K562 (cell line): ENCODE results near the gene GMEB2. TPM values are rescaled to one million over a fixed set of nuclear protein-coding genes. Genes with fewer than 3 reads are reported as not detected.

ENCODE experiments used
- BRD9 ChIP-seq: fragments of 450-650 bp; IDR thresholded peaks from 2 replicates; pipeline ENCODE4 v1.6.1; 2018; ENCODE audit warnings: low read depth; ENCODE audit not compliant: partially characterized antibody
- EGR1 ChIP-seq: fragments of 450-650 bp; conservative IDR thresholded peaks from 2 replicates; pipeline ENCODE4 v1.6.1; 2017; ENCODE audit warnings: mild to moderate bottlenecking
- ETV6 ChIP-seq, 3 experiments: fragments of 150-350 bp in 1 of 3; sonication (generic) in 1 of 3; formaldehyde crosslinking in 1 of 3; IDR thresholded peaks; 2 replicates each; pipeline versions ENCODE4 v1.6.1 to v1.8.0; 2014 to 2022; ENCODE audit warnings: borderline replicate concordance in 2 of 3, low read depth in 2 of 3, antibody characterized with exemption in 1 of 3, low read length in 1 of 3, mild to moderate bottlenecking in 1 of 3, missing genetic modification reagents in 1 of 3
- FOXP1 ChIP-seq: sonication (generic); formaldehyde crosslinking; IDR thresholded peaks from 2 replicates; pipeline ENCODE4 v1.8.0; 2022; ENCODE audit warnings: mild to moderate bottlenecking, missing genetic modification reagents
- GATAD2B ChIP-seq: fragments of 450-650 bp; IDR thresholded peaks from 2 replicates; pipeline ENCODE4 v1.6.1; 2017; ENCODE audit warnings: mild to moderate bottlenecking, borderline replicate concordance
- GMEB1 ChIP-seq: fragments of 250-450 bp; sonication (Bioruptor Pico); IDR thresholded peaks from 2 replicates; pipeline ENCODE4 v1.4.0; 2020; ENCODE audit warnings: mild to moderate bottlenecking
- JUNB ChIP-seq: fragments of 450-650 bp; formaldehyde crosslinking; conservative IDR thresholded peaks from 2 replicates; pipeline ENCODE4 v1.4.0; 2020; ENCODE audit warnings: mild to moderate bottlenecking
- NFATC3 ChIP-seq: fragments of 450-650 bp; IDR thresholded peaks from 2 replicates; pipeline ENCODE4 v1.6.1; 2017; ENCODE audit warnings: mild to moderate bottlenecking
- POLR2G ChIP-seq: fragments of 200-400 bp; formaldehyde crosslinking; IDR thresholded peaks from 2 replicates; pipeline ENCODE4 v1.6.1; 2017; ENCODE audit warnings: low read depth, mild to moderate bottlenecking, antibody characterized with exemption, low read length, moderate library complexity
- SFPQ ChIP-seq: fragments of 200-400 bp; formaldehyde crosslinking; IDR thresholded peaks from 2 replicates; pipeline ENCODE4 v1.6.1; 2017; ENCODE audit warnings: mild to moderate bottlenecking, low read depth, low read length, moderate library complexity
- SIN3B ChIP-seq: fragments of 450-650 bp; IDR thresholded peaks from 2 replicates; pipeline ENCODE4 v1.6.1; 2017; ENCODE audit warnings: low read depth, mild to moderate bottlenecking, moderate library complexity
- ZHX1 ChIP-seq: fragments of 150-350 bp; conservative IDR thresholded peaks from 2 replicates; pipeline ENCODE4 v1.6.1; 2014; ENCODE audit warnings: low read length
- ZNF12 ChIP-seq: sonication (generic); formaldehyde crosslinking; IDR thresholded peaks from 2 replicates; pipeline ENCODE4 v1.4.0; 2020; ENCODE audit warnings: mild to moderate bottlenecking, missing genetic modification reagents
- ZNF175 ChIP-seq: fragments of 200-800 bp; sonication (Bioruptor generic); IDR thresholded peaks from 2 replicates; pipeline ENCODE4 v1.6.1; 2016; ENCODE audit warnings: low read depth, mild to moderate bottlenecking, missing genetic modification characterization, missing compliant biosample characterization
- ZNF512 ChIP-seq: IDR thresholded peaks from 2 replicates; pipeline ENCODE4 v1.6.1; 2016; ENCODE audit warnings: missing genetic modification characterization, missing compliant biosample characterization
- polyA plus RNA-seq, 8 experiments: library from polyadenylated mRNA; depleted of rRNA in 4 of 8; stranded (reverse) in 5 of 8; unstranded in 3 of 8; fragments of >200 nt; fragmentation: Nextera tagmentation in 2 of 8; fragmentation: Illumina TruSeq in 1 of 8; extraction: Ambion mirVana in 2 of 8; extraction: Trizol in 1 of 8; gene quantifications; 2 replicates each; pipeline versions ENCODE4 v1.2.1 to v1.2.3, GENCODE V29; 2011 to 2014; ENCODE audit warnings: inconsistent platforms in 1 of 8, missing spikeins in 1 of 8
- total RNA-seq, 7 experiments: library from RNA; depleted of rRNA in 6 of 7; stranded (reverse); fragments of >200 nt in 6 of 7; fragmentation: Illumina TruSeq in 2 of 7; extraction: Trizol in 2 of 7; gene quantifications; 2 replicates each; pipeline versions ENCODE4 v1.2.1 to v1.2.3, GENCODE V29; 2011 to 2021; ENCODE audit warnings: low replicate concordance in 1 of 7
- TF ChIP-seq, protein P1 (sequence below), 2 experiments: fragments of 450-650 bp; conservative IDR thresholded peaks; 2 replicates each; pipeline ENCODE4 v1.6.1; 2017; ENCODE audit warnings: mild to moderate bottlenecking in 2 of 2, moderate library complexity in 2 of 2

The GMEB2 gene
- total and polyA plus RNA-seq, 9 of the 15 experiments (the other 6 are each of a cell fraction or from before 2014, with no cell fraction given) = 0.03 to 13.9 (median 6.3) TPM

GRCh38 chr20:63628246-63628975 is 1.5 kb upstream of the GMEB2 start (continued):
- TF ChIP-seq, protein P1, sequence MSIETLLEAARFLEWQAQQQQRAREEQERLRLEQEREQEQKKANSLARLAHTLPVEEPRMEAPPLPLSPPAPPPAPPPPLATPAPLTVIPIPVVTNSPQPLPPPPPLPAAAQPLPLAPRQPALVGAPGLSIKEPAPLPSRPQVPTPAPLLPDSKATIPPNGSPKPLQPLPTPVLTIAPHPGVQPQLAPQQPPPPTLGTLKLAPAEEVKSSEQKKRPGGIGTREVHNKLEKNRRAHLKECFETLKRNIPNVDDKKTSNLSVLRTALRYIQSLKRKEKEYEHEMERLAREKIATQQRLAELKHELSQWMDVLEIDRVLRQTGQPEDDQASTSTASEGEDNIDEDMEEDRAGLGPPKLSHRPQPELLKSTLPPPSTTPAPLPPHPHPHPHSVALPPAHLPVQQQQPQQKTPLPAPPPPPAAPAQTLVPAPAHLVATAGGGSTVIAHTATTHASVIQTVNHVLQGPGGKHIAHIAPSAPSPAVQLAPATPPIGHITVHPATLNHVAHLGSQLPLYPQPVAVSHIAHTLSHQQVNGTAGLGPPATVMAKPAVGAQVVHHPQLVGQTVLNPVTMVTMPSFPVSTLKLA (conservative IDR thresholded peaks at IDR 0.05) = peak; percentile 77 to 86
- TF ChIP-seq ZHX1 = 0 out of 2 replicates have a peak, but pooled peaks have one; percentile 68
- peak; percentile 86 for TF ChIP-seq FOXP1 (CRISPR knock-in tag)
- peak; percentile 72 for TF ChIP-seq GMEB1 (CRISPR knock-in tag)
- peak; percentile 71; the same call in 1 of the 2 replicates for TF ChIP-seq NFATC3
- TF ChIP-seq EGR1 = no peak
- TF ChIP-seq BRD9 = peak; percentile 71
- peak; percentile 84 for TF ChIP-seq SIN3B
- TF ChIP-seq GATAD2B = peak; percentile 70
- no peak; the same call in 1 of the 2 replicates for TF ChIP-seq ZNF12
- TF ChIP-seq POLR2G = 0 out of 2 replicates have a peak, but pooled peaks have one; percentile 0
- TF ChIP-seq ZNF175 (CRISPR knock-in tag) = no peak
- no peak for TF ChIP-seq JUNB (CRISPR knock-in tag)
- no peak for TF ChIP-seq SFPQ
- 0 out of 4 replicates have a peak, but pooled peaks of 1 of the 2 experiments have one; percentile 47 for TF ChIP-seq ETV6 (IDR thresholded peaks at IDR 0.05; ENCODE audit: borderline replicate concordance in 1 of 2, low read depth in 2 of 2, low read length in 1 of 2)
- TF ChIP-seq ETV6 (CRISPR knock-in tag; IDR thresholded peaks at IDR 0.05; ENCODE audit: borderline replicate concordance) = 0 out of 2 replicates have a peak, but pooled peaks have one; percentile 38
- TF ChIP-seq ZNF512 = no peak
